Adipocyte (in vitro differentiated cells): Measurements from ENCODE around the gene OPCML.

ENCODE experiments used
- DNase-seq: peaks from one replicate; pipeline ENCODE4 v3.0.0-alpha.2; 2015; ENCODE audit warnings: low read depth
- H3K27me3 ChIP-seq: replicated peaks from 2 replicates; pipeline ENCODE4 v1.7.0; 2013; ENCODE audit warnings: mild to moderate bottlenecking, low read length, moderate library complexity; ENCODE audit not compliant: control insufficient read depth, insufficient read depth
- H3K36me3 ChIP-seq: 2 replicates; pipeline ENCODE4 v1.7.0; 2013; ENCODE audit warnings: low read length, mild to moderate bottlenecking, moderate library complexity; ENCODE audit not compliant: control insufficient read depth, insufficient read depth, severe bottlenecking
- H3K4me1 ChIP-seq: 2 replicates; pipeline ENCODE4 v1.7.0; 2013; ENCODE audit warnings: mild to moderate bottlenecking, low read length, moderate library complexity; ENCODE audit not compliant: control insufficient read depth, insufficient read depth
- H3K4me3 ChIP-seq: 2 replicates; pipeline ENCODE4 v1.7.0; 2013; ENCODE audit warnings: mild to moderate bottlenecking, low read length, moderate library complexity
- H3K9ac ChIP-seq: 2 replicates; pipeline ENCODE4 v1.7.0; 2013; ENCODE audit warnings: mild to moderate bottlenecking, low read length, moderate library complexity
- H3K9me3 ChIP-seq: 2 replicates; pipeline ENCODE4 v1.7.0; 2013; ENCODE audit warnings: mild to moderate bottlenecking, low read length, moderate library complexity; ENCODE audit not compliant: control insufficient read depth

The OPCML gene

GRCh38 chr11:133115099-133115498 is 417.2 kb downstream of the OPCML start:
- no peak overlapping the region for H3K4me3 ChIP-seq
- no peaks in the 10 kb centered on the region for H3K4me1 ChIP-seq
- DNase-seq: no peak
- H3K27me3 ChIP-seq: peaks cover 3% of the 10 kb centered on the region
- no peak overlapping the region for H3K9ac ChIP-seq
- no peaks in the 10 kb centered on the region for H3K36me3 ChIP-seq
- peaks cover 4% of the 10 kb centered on the region for H3K9me3 ChIP-seq

GRCh38 chr11:133107763-133108162 is 424.5 kb downstream of the OPCML start:
- Histone ChIP-seq H3K9ac (no peak overlapping the region), H3K4me3 (no peak overlapping the region), H3K36me3 (no peaks in the 10 kb centered on the region), H3K9me3 (no peaks in the 10 kb centered on the region), H3K4me1 (no peaks in the 10 kb centered on the region), H3K27me3 (no peaks in the 10 kb centered on the region)
- DNase-seq: no peak

- Histone ChIP-seq H3K27me3 (no peaks in the 10 kb centered on the region), H3K4me1 (no peaks in the 10 kb centered on the region), H3K36me3 (no peaks in the 10 kb centered on the region), H3K9me3 (no peaks in the 10 kb centered on the region), H3K4me3 (no peak overlapping the region), H3K9ac (no peak overlapping the region)
- no peak for DNase-seq
These were observed 425.2 kb downstream of the OPCML start for GRCh38 chr11:133107136-133107535.

DNA sequence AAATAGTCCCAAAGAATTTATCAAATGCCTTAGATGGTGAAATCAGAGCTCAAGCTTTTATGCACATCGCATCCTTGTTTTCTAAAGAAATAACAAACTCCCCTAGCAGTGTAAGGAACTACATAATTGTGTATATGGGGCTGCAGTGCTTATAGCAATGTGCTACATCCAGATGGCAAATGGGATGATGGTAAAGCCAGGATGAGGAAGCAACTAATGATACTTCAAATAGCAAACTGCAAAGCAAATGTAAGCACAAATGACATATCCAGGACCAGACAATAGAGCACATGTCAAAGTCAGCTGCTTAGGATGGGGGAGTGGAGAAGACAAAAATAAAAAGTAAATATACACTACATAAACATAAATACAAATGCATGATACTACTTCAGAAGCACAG is 425.9 kb downstream of the OPCML start:
- H3K36me3 ChIP-seq: no peaks in the 10 kb centered on the region
- H3K4me1 ChIP-seq: no peaks in the 10 kb centered on the region
- no peak overlapping the region for H3K9ac ChIP-seq
- no peak for DNase-seq
- H3K4me3 ChIP-seq: no peak overlapping the region
- H3K9me3 ChIP-seq: no peaks in the 10 kb centered on the region
- H3K27me3 ChIP-seq: no peaks in the 10 kb centered on the region

- Histone ChIP-seq H3K4me1 (no peaks in the 10 kb centered on the region), H3K27me3 (no peaks in the 10 kb centered on the region), H3K4me3 (no peak overlapping the region), H3K36me3 (no peaks in the 10 kb centered on the region), H3K9me3 (no peaks in the 10 kb centered on the region), H3K9ac (no peak overlapping the region)
- DNase-seq: no peak
These were observed 428.1 kb downstream of the OPCML start for GRCh38 chr11:133104009-133104744.

- Histone ChIP-seq H3K9me3 (peaks cover 2% of the 10 kb centered on the region), H3K9ac (no peak overlapping the region), H3K27me3 (no peaks in the 10 kb centered on the region), H3K4me3 (no peak overlapping the region), H3K4me1 (no peaks in the 10 kb centered on the region), H3K36me3 (no peaks in the 10 kb centered on the region)
- DNase-seq: no peak
These were observed 435.3 kb downstream of the OPCML start for GRCh38 chr11:133096981-133097380.

DNA sequence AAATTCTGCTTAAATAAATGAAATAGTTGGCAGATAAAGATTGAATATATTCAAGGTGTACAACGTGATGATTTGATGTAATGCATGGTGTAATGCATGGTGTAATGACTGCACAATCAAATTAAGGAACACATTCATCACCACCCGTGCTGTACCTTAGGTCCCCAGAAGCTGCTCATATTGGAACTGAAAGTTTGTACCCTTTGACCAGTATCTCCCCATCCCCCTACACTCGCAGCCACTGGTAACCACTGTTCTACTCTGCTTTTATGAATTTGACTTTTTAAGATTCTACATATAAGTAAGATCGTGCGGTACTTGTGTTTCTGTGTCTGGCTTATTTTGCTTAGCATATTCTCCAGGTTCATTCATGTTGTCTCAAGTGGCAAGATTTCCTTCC is 445.8 kb downstream of the OPCML start:
- Histone ChIP-seq H3K4me1 (no peaks in the 10 kb centered on the region), H3K9me3 (no peaks in the 10 kb centered on the region), H3K36me3 (no peaks in the 10 kb centered on the region), H3K4me3 (no peak overlapping the region), H3K27me3 (peaks cover 50% of the 10 kb centered on the region), H3K9ac (no peak overlapping the region)
- no peak for DNase-seq

DNA sequence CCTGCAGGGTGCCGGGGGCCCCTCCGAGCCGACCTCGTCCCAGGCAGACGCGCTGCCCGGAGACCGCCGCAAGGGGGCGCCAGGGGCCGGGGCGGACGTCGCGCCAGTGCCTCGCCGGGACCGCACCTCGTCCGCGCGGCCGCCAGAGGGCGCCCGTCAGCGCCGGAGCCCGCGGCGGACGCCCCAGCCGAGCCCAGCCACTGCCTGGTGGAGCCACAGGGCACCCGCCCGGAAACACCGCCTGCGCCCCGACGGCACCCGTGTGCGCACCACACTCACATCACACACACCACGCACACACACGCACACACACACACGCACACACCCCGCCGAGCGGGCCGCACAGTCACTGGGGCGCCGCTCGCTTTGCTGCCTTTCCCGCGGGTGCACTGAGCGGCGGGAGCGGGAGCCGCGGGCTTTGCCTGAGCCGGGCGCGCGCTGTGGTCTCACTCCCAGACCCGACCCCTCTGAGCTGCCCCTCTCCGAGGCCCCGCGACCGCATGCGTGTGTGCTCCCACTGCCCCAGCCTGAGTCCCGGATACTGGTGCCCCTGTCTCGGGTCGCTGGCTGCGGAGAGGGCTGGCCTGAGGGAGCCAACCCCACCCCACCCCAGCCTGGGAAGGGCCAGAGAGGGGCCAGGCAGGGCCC is 449.3 kb downstream of the OPCML start:
- peak; percentile 82 for DNase-seq
- Histone ChIP-seq H3K4me3 (peak overlapping the region; percentile 66), H3K9me3 (no peaks in the 10 kb centered on the region), H3K9ac (no peak overlapping the region), H3K27me3 (peaks cover 77% of the 10 kb centered on the region), H3K4me1 (no peaks in the 10 kb centered on the region), H3K36me3 (no peaks in the 10 kb centered on the region)

DNA sequence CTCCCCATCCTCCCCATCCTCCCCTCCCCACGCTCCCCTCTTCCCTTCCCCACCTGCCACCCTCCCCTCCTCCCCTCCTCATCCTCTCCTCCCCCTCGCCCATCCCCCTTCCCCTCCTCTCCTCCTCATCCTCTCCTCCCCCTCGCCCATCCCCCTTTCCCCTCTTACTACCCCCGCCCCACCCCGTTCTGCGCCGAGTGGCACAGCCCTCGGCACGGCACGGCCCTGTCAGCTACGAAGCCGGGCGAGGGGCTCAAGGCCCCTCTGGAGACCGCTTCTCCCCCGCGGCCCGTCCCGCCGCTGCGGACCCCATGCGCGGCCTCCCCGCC is 449.9 kb downstream of the OPCML start:
- no peaks in the 10 kb centered on the region for H3K36me3 ChIP-seq
- DNase-seq: peak; percentile 9
- no peak overlapping the region for H3K9ac ChIP-seq
- H3K27me3 ChIP-seq: peaks cover 76% of the 10 kb centered on the region
- H3K4me1 ChIP-seq: no peaks in the 10 kb centered on the region
- H3K4me3 ChIP-seq: no peak overlapping the region
- no peaks in the 10 kb centered on the region for H3K9me3 ChIP-seq

GRCh38 chr11:133081730-133082452 is 450.4 kb downstream of the OPCML start:
- H3K4me3 ChIP-seq: no peak overlapping the region
- DNase-seq: no peak
- H3K9me3 ChIP-seq: no peaks in the 10 kb centered on the region
- no peak overlapping the region for H3K9ac ChIP-seq
- H3K4me1 ChIP-seq: no peaks in the 10 kb centered on the region
- peaks cover 75% of the 10 kb centered on the region for H3K27me3 ChIP-seq
- no peaks in the 10 kb centered on the region for H3K36me3 ChIP-seq

DNA sequence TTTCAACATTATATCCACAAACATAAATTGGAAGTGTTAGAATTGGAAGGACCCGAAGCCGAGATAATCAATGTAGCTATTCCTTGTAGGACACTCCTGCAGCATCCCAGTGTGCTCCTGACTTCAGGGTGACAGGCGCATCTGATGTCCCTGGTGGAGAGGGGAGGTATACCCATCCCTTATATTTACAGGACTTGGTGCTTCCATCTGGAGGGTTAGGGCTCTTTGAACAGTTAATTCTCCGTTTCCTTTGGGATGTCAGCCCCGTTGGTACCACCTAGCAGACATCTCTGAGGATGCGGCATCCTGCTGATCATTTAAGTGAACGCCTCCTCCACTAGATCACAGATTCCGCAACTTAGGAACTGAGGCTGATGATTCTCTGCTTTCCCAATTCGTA is 451.3 kb downstream of the OPCML start:
- no peaks in the 10 kb centered on the region for H3K9me3 ChIP-seq
- H3K36me3 ChIP-seq: no peaks in the 10 kb centered on the region
- DNase-seq: no peak
- H3K4me1 ChIP-seq: no peaks in the 10 kb centered on the region
- H3K9ac ChIP-seq: no peak overlapping the region
- H3K27me3 ChIP-seq: peaks cover 68% of the 10 kb centered on the region
- H3K4me3 ChIP-seq: no peak overlapping the region
